Measurements from ENCODE around the gene INPP5A. TPM values are rescaled to one million over a fixed set of nuclear protein-coding genes. Genes with fewer than 3 reads are reported as not detected.
"Not testable (repeated sequence)": the region's sequence is repeated elsewhere in the genome, so short reads cannot be mapped to it uniquely, and the experiment has no call there.

The INPP5A gene
- total RNA-seq, 1 experiment from 2014 or later = 7.6 TPM

- H3K9me3 ChIP-seq = peaks cover 2% of the 10 kb centered on the region; the same call in 1 of the 2 replicates
- H3K36me3 ChIP-seq = no peaks in the 10 kb centered on the region
- DNase-seq = no peak
- no peak overlapping the region for H3K4me3 ChIP-seq
- H3K27me3 ChIP-seq = peaks cover 33% of the 10 kb centered on the region
Observed at GRCh38 chr10:132814469-132814856, 276.9 kb downstream of the INPP5A start.

- Histone ChIP-seq H3K9me3 (peaks cover 2% of the 10 kb centered on the region; the same call in 1 of the 2 replicates), H3K27me3 (peaks cover 33% of the 10 kb centered on the region), H3K36me3 (no peaks in the 10 kb centered on the region), H3K4me3 (no peak overlapping the region)
- DNase-seq = no peak
Observed at GRCh38 chr10:132815168-132815857, 277.7 kb downstream of the INPP5A start.

- Histone ChIP-seq H3K27me3 (peaks cover 33% of the 10 kb centered on the region), H3K36me3 (no peaks in the 10 kb centered on the region), H3K9me3 (peaks cover 2% of the 10 kb centered on the region; the same call in 1 of the 2 replicates), H3K4me3 (no peak overlapping the region)
- DNase-seq = no peak
Observed at GRCh38 chr10:132816718-132817117, 279.1 kb downstream of the INPP5A start.

DNA sequence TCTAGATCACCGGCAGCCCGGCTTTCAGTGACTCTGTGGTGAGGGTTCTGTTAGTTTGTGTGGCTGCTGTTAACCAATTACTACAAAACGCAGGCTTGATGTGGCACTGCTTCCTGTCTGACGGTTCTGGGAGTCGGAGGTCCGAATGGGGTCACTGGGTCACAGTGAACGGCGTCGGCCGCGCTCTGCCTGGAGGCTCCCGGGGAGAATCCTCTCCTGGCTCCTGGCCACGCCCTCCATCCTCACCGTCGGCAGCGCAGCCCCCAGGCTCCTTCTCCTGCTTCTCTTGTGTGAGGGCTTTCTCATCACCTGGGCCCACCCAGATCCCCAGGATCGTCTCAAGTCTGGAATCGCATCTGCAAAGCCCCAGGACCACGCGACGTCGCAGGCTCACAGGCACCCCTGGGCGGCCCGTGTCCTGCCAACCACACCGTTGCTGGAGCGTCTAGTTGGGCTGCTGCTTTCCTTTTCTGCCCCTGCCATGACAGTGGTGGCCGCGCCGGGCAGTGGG lies 280.2 kb downstream of the INPP5A start:
- peaks cover 2% of the 10 kb centered on the region; the same call in 1 of the 2 replicates for H3K9me3 ChIP-seq
- DNase-seq = no peak

GRCh38 chr10:132820056-132820455 lies 282.5 kb downstream of the INPP5A start:
- Histone ChIP-seq H3K27me3 (peaks cover 33% of the 10 kb centered on the region), H3K9me3 (peaks cover 2% of the 10 kb centered on the region; the same call in 1 of the 2 replicates), H3K4me3 (no peak overlapping the region), H3K36me3 (no peaks in the 10 kb centered on the region)
- DNase-seq = no peak

More for the DNA sequence above, 280.2 kb downstream of the INPP5A start:
- no peak overlapping the region for H3K4me3 ChIP-seq
- no peaks in the 10 kb centered on the region for H3K36me3 ChIP-seq
- peaks cover 33% of the 10 kb centered on the region for H3K27me3 ChIP-seq

- not testable (repeated sequence) for DNase-seq, H3K36me3 ChIP-seq, H3K9me3 ChIP-seq, H3K4me3 ChIP-seq
- H3K27me3 ChIP-seq = peaks cover 18% of the 10 kb centered on the region
Observed at GRCh38 chr10:132825783-132826523, 288.4 kb downstream of the INPP5A start.

DNA sequence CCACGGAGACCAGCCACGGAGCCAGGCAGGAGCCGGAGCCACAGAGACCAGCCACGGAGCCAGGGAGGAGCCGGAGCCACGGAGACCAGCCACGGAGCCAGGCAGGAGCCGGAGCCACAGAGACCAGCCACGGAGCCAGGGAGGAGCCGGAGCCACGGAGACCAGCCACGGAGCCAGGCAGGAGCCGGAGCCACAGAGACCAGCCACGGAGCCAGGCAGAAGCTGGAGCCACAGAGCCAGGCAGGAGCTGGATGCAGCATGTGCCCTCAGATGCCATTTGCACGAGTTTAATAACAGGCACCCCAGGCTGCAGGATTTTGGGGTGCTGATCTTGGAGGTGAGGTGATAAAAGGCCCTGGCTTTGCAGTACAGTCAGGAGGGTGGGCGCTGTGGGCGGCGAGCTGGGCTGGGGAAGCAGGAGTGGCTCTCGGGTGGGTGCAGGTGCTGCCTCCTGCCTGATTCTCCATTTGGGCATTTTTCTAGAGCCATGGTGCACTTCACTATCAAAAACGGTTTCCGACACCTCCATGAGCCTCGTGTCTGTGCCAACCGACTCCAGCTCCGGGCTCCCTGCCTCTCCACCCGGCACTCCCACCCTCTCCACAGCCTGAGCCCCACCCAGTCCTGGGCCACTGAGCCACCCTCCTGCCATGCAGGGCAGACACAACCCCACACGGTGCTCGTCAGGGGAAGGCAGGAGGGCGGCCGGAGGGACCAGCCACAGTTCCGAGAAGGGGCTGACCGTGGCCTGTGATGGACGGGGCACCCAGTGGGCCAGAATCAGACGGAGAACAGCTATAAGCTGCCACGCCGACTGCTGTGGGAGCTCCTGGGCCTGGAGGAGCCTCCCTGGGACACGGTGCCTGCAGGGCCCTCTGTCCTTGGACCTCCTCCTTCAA lies 289.2 kb downstream of the INPP5A start:
- Histone ChIP-seq H3K4me3 (no peak overlapping the region), H3K9me3 (no peaks in the 10 kb centered on the region), H3K36me3 (no peaks in the 10 kb centered on the region), H3K27me3 (peaks cover 24% of the 10 kb centered on the region)
- DNase-seq = no peak

DNA sequence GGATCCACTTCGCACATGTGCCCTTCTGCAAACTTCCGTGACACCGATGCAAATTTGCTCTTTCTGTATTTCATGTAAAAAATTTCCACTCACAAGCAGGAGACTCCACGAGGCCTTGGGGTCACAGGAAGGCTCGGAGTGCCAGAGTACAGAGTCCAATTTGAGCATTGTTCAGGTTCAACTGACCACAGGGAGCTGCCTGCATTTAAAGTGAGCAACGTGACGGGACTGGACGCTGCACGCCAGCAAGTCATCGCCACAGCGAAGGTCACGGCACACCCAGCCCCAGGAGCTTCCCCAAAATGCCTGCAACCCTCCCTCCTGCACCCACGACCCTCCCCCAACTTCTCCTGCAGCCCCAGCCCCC lies 289.8 kb downstream of the INPP5A start:
- Histone ChIP-seq H3K4me3 (no peak overlapping the region), H3K9me3 (no peaks in the 10 kb centered on the region), H3K27me3 (peaks cover 31% of the 10 kb centered on the region), H3K36me3 (no peaks in the 10 kb centered on the region)
- DNase-seq = no peak

DNA sequence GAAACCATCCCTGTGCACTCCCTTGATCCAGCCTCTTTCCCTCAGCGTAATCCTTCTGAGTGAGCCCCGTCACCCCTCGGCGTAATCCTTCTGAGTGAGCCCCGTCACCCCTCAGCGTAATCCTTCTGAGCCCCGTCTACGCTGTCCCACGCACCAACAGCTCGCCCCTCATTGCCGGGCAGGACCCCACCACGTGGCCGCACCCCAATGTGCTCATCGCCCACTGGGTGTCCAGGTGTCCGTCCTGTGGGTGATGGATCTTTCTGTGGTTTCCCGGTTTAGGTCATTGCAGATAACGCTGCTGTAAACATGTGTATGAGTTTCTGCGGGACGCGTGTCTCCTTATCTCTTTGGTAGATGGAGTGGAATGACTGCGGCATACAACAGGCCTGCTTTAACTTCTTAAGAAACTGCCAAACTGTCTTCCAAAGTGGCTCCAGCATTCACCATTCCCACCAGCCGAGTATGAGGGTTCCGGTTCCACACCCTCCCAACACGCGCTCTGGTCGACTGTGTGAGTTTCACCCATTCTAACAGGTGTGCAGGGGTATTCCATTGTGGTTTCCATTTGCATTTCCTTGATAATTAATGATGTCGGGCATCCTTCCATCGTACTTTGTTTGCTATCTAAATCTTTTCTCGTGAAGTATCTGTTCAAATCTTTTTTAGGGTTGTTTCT lies 290.4 kb downstream of the INPP5A start:
- H3K4me3 ChIP-seq = no peak overlapping the region
- H3K36me3 ChIP-seq = no peaks in the 10 kb centered on the region
- H3K27me3 ChIP-seq = peaks cover 37% of the 10 kb centered on the region
- DNase-seq = no peak
- H3K9me3 ChIP-seq = no peaks in the 10 kb centered on the region

GRCh38 chr10:132828681-132829080 lies 291.1 kb downstream of the INPP5A start:
- no peak for DNase-seq
- Histone ChIP-seq H3K27me3 (peaks cover 44% of the 10 kb centered on the region), H3K4me3 (no peak overlapping the region), H3K9me3 (no peaks in the 10 kb centered on the region), H3K36me3 (no peaks in the 10 kb centered on the region)

DNA sequence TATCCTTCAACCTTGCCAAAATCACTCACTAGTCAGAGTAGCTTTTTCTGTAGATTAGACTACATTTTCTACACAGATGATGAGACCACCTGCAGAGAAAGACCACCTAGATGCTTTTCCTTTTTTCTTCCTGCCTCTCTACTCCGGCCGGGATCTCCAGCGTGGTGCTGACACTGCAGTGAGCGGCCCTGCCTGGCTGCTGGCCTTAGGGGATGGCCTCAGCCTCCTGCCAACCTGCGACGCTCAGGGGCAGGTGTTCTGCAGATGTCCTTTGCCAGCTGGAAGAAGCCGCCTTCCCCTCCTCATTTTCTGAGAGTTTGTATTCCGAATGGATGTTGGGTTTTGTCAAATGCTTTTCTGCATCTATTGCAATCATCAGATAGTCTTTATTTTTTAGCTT lies 291.8 kb downstream of the INPP5A start:
- no peaks in the 10 kb centered on the region for H3K36me3 ChIP-seq
- no peaks in the 10 kb centered on the region for H3K9me3 ChIP-seq
- no peak overlapping the region for H3K4me3 ChIP-seq
- peaks cover 45% of the 10 kb centered on the region for H3K27me3 ChIP-seq
- no peak for DNase-seq

GRCh38 chr10:132832186-132832969 lies 294.8 kb downstream of the INPP5A start:
- Histone ChIP-seq H3K27me3 (peaks cover 45% of the 10 kb centered on the region), H3K9me3 (no peaks in the 10 kb centered on the region), H3K4me3 (no peak overlapping the region), H3K36me3 (no peaks in the 10 kb centered on the region)
- no peak for DNase-seq
